ENCODE results near the gene UBXN2A.

GRCh38 chr2:24019729-24020128, 79.5 kb downstream of the UBXN2A start:
- TF ChIP-seq CTCF (IDR thresholded peaks at IDR 0.05) = no peak
- TF ChIP-seq POLR2A (IDR thresholded peaks at IDR 0.05) = no peak

Data from body of pancreas (tissue), 4 donors.